A549 (cell line): ENCODE data around the gene MAN2A2.

Experiments
- CHD2 ChIP-seq: fragments of 150-350 bp; IDR thresholded peaks from 2 replicates; pipeline ENCODE4 v1.6.1; 2014; ENCODE audit warnings: low read length; ENCODE audit not compliant: partially characterized antibody
- ESRRA ChIP-seq: fragments of 150-350 bp; IDR thresholded peaks from 2 replicates; pipeline ENCODE4 v1.6.1; 2014; ENCODE audit warnings: mild to moderate bottlenecking, low read length, borderline replicate concordance
- HDAC2 ChIP-seq: fragments of 200-600 bp; sonication (generic); IDR thresholded peaks from 2 replicates; pipeline ENCODE4 v1.6.1; 2016
- SREBF2 ChIP-seq: fragments of 450-650 bp; IDR thresholded peaks from 2 replicates; pipeline ENCODE4 v1.6.1; 2014; ENCODE audit warnings: mild to moderate bottlenecking, moderate library complexity
- TF ChIP-seq, protein P1 (sequence below): fragments of >200 bp; sonication (Bioruptor Twin); formaldehyde crosslinking; IDR thresholded peaks from 3 replicates; pipeline ENCODE4 v1.5.1; 2016

DNA sequence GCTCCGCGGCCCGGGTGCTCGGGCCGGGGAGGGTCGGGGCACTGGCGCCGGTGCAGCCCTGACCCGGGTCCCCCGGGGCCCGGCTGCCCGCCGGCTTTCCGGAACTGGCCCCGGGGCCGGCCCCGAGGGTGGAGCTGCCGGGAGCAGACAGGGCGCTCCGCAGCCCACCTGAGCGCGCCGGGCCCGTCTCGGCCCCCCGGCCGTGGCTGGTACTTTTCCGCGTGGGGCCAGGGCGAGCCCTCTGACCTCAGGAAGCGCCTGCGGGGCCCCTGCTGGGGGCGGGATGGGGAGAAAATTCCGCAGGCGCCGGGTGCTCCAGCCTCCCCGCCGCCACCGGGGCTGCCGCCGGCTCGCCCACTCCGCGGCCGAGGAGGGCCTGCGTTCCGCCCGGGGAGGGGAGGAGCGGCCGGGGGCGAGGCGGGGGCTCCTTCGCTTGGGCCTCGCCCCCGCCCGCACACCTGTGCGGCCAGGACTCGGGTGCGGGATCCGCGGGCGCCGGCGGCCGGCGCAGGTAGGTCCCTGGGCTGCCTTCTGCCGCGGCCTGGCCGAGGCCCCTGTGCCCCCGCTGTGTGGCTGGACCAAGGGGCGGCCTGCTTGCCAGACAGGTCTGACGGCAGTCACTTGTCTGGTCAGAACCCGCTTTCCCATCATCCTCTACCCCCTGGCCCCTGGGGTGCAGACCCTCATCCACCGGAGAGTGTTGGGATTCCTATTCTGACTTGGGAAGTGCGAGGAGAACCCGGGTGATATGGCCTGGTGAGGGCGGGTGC lies 31.2 kb upstream of the MAN2A2 start:
- TF ChIP-seq CHD2, result no peak
- TF ChIP-seq, protein P1, sequence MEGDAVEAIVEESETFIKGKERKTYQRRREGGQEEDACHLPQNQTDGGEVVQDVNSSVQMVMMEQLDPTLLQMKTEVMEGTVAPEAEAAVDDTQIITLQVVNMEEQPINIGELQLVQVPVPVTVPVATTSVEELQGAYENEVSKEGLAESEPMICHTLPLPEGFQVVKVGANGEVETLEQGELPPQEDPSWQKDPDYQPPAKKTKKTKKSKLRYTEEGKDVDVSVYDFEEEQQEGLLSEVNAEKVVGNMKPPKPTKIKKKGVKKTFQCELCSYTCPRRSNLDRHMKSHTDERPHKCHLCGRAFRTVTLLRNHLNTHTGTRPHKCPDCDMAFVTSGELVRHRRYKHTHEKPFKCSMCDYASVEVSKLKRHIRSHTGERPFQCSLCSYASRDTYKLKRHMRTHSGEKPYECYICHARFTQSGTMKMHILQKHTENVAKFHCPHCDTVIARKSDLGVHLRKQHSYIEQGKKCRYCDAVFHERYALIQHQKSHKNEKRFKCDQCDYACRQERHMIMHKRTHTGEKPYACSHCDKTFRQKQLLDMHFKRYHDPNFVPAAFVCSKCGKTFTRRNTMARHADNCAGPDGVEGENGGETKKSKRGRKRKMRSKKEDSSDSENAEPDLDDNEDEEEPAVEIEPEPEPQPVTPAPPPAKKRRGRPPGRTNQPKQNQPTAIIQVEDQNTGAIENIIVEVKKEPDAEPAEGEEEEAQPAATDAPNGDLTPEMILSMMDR, result no peak
- TF ChIP-seq ESRRA, result no peak
- TF ChIP-seq HDAC2, result no peak
- no peak for TF ChIP-seq SREBF2
